Neural crest cell (in vitro differentiated cells): ENCODE measurements around the gene CFAP126. TPM values are rescaled to one million over a fixed set of nuclear protein-coding genes. Genes with fewer than 3 reads are reported as not detected.

Experiments
- DNase-seq: peaks from one replicate; pipeline ENCODE4 v3.0.0; 2021; ENCODE audit warnings: low read depth, mixed read lengths, low spot score
- H3K27ac Mint-ChIP-seq: one replicate; pipeline ENCODE4 v1.8.0; 2021; ENCODE audit warnings: mild to moderate bottlenecking, mixed read lengths; ENCODE audit not compliant: unreplicated experiment
- H3K27me3 Mint-ChIP-seq: 2 replicates; pipeline ENCODE4 v1.8.0; 2021; ENCODE audit warnings: low read depth, mild to moderate bottlenecking, mixed read lengths
- H3K36me3 Mint-ChIP-seq: 2 replicates; pipeline ENCODE4 v1.8.0; 2021; ENCODE audit warnings: low read depth, mild to moderate bottlenecking, mixed read lengths
- H3K4me1 Mint-ChIP-seq: 2 replicates; pipeline ENCODE4 v1.8.0; 2021; ENCODE audit warnings: mixed read lengths
- H3K4me3 Mint-ChIP-seq: one replicate; pipeline ENCODE4 v1.8.0; 2021; ENCODE audit warnings: mild to moderate bottlenecking, mixed read lengths
- H3K9me3 Mint-ChIP-seq: 2 replicates; pipeline ENCODE4 v1.8.0; 2021; ENCODE audit warnings: mixed read lengths
- total RNA-seq: library from RNA; stranded (reverse); gene quantifications from 2 replicates; pipeline ENCODE4 v1.2.1, GENCODE V29; 2021
- TF ChIP-seq, protein P1 (sequence below): fragments of 200-600 bp; sonication (generic); conservative IDR thresholded peaks from 2 replicates; pipeline ENCODE4 v1.5.0; 2021; ENCODE audit warnings: antibody characterized with exemption, mild to moderate bottlenecking

Gene CFAP126
- total RNA-seq, 1 donor from 2014 or later = not detected

DNA sequence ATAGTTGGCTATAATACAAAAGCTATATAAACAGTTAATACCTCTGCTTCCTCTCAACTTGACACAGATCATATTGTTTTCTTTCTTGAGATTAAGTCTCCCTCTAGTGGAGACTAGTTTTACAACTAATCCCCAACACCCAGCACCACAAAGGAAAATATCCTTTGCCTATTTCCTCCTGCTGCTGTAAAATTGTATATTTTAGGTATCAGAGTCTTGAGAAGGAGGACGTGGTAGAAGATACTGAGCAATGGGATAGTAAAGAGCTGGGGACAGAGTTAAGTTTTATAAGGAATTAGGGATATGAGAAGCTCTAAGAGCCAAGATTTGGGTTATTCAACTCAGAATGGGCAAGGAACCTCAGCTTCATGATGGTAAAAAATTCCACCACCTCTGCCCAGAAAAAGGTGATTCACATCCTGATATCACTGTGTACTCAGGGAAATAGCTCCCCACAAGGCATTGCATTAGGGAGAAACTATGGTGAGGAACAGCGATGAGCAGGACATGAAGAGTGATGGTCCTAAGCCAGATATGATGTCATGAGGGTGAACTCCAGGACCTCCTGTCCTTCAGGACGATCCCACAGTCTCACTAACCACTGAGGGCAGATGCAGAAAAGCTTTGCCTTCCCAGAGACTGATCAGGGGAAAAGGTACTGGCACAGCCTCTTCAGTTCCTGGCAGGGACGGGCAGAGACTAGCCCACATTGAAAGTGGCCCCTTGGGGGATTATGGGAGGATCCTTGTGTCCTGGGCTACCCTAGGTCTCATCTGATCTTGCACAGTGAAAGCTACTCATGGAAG lies 14.7 kb upstream of the CFAP126 start:
- peak overlapping the region; percentile 3 for H3K4me3 Mint-ChIP-seq
- no peaks in the 10 kb centered on the region for H3K9me3 Mint-ChIP-seq
- H3K27ac Mint-ChIP-seq = no peak overlapping the region
- peaks cover 3% of the 10 kb centered on the region for H3K4me1 Mint-ChIP-seq
- TF ChIP-seq, protein P1, sequence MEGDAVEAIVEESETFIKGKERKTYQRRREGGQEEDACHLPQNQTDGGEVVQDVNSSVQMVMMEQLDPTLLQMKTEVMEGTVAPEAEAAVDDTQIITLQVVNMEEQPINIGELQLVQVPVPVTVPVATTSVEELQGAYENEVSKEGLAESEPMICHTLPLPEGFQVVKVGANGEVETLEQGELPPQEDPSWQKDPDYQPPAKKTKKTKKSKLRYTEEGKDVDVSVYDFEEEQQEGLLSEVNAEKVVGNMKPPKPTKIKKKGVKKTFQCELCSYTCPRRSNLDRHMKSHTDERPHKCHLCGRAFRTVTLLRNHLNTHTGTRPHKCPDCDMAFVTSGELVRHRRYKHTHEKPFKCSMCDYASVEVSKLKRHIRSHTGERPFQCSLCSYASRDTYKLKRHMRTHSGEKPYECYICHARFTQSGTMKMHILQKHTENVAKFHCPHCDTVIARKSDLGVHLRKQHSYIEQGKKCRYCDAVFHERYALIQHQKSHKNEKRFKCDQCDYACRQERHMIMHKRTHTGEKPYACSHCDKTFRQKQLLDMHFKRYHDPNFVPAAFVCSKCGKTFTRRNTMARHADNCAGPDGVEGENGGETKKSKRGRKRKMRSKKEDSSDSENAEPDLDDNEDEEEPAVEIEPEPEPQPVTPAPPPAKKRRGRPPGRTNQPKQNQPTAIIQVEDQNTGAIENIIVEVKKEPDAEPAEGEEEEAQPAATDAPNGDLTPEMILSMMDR = peak; percentile 83
- DNase-seq = no peak
- no peaks in the 10 kb centered on the region for H3K36me3 Mint-ChIP-seq
- H3K27me3 Mint-ChIP-seq = peaks cover 2% of the 10 kb centered on the region

DNA sequence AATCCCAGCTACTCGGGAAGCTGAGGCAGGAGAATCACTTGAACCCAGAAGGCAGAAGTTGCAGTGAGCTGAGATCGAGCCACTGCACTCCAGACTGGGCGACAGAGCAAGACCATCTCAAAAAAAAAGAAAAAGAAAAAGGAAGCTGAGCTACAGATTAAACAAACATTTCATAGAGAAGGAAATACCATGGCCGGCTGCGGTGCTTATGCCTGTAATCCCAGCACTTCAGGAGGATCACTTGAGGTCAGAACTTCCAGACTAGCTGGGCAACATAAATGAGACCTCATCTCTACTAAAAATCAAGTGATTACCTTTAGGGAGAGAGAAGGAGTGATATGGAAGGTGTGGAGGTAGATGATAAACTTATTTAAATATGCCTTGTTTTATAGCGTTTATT lies 14.0 kb upstream of the CFAP126 start:
- H3K4me3 Mint-ChIP-seq = no peak overlapping the region
- H3K27me3 Mint-ChIP-seq = peaks cover 2% of the 10 kb centered on the region
- peaks cover 3% of the 10 kb centered on the region for H3K4me1 Mint-ChIP-seq

DNA sequence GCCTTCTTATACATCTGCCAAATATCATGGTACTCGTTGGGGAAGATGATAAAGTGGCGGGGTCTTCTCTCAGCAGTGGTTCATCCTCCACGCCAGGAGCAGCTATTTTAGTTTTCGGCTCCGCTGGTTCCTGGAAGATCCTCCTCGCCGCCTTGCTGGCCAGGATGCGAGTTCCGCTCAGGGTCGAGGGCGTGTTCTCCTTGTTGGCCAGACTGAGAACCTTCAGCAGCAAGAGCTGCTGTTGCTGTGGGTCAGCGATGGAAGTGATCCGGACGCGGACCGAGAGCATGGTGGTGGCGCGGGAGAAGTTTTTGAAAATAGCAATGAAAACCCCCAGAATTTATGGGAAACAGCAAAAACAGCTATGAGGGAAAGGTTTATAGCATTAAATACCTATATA lies 11.4 kb upstream of the CFAP126 start:
- no peak overlapping the region for H3K4me3 Mint-ChIP-seq
- no peaks in the 10 kb centered on the region for H3K36me3 Mint-ChIP-seq
- no peaks in the 10 kb centered on the region for H3K9me3 Mint-ChIP-seq
- no peaks in the 10 kb centered on the region for H3K27me3 Mint-ChIP-seq
- TF ChIP-seq, protein P1 = no peak
- H3K27ac Mint-ChIP-seq = no peak overlapping the region
- no peak for DNase-seq
- peaks cover 3% of the 10 kb centered on the region for H3K4me1 Mint-ChIP-seq

More for the DNA sequence above, 14.0 kb upstream of the CFAP126 start:
- TF ChIP-seq, protein P1 = no peak
- Mint-ChIP-seq H3K9me3 (no peaks in the 10 kb centered on the region), H3K36me3 (no peaks in the 10 kb centered on the region), H3K27ac (no peak overlapping the region)
- no peak for DNase-seq

DNA sequence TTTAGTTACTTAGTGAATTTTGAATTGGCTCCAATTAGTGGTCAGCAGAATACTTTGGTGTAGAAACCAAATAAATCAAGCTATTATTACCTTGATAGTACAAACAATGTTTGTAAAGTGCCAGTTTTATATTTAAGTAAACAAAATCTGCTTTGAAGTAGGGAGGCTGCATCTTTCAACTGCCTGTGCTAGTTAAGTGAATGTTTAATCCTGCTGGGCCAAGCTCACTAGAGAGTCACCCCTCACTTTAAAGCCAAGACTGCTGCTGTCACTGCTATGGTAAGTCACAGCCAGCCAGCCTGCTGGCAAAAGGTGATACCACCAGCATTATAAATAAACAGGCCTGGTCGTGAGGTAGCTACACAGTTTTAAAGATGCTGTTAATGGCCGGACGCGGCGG lies 10.3 kb upstream of the CFAP126 start:
- H3K27me3 Mint-ChIP-seq = no peaks in the 10 kb centered on the region
- H3K4me1 Mint-ChIP-seq = peaks cover 3% of the 10 kb centered on the region
- no peaks in the 10 kb centered on the region for H3K9me3 Mint-ChIP-seq
- DNase-seq = no peak
- TF ChIP-seq, protein P1 = no peak
- no peak overlapping the region for H3K4me3 Mint-ChIP-seq
- H3K27ac Mint-ChIP-seq = no peak overlapping the region
- H3K36me3 Mint-ChIP-seq = no peaks in the 10 kb centered on the region

DNA sequence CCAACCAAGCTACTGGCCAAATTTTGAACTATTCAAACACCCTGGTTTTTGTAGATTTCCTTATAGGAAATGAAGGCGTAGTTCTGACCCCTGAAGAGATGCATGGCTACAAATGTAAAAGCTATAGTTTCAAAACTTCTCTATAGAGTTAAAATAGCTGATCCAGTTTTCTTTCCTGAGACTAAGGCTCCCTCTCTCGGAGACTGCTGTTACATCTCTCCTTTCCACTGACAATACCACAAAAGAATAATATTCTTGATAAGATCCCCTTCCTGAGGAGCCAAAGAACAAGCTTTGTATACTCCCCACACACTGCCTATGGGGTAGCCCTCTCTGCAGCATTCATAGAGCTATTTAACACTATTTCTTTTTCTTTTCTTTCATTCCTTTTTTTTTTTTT lies 6.7 kb upstream of the CFAP126 start:
- H3K4me3 Mint-ChIP-seq = no peak overlapping the region
- no peaks in the 10 kb centered on the region for H3K36me3 Mint-ChIP-seq
- H3K27ac Mint-ChIP-seq = no peak overlapping the region
- no peaks in the 10 kb centered on the region for H3K9me3 Mint-ChIP-seq
- TF ChIP-seq, protein P1 = peak; percentile 44
- no peak for DNase-seq
- no peaks in the 10 kb centered on the region for H3K4me1 Mint-ChIP-seq
- H3K27me3 Mint-ChIP-seq = no peaks in the 10 kb centered on the region
